HG03280 (cell line): ENCODE data around the gene HS6ST1.

Source experiments
- ATAC-seq: cut with Tn5 transposase; IDR thresholded peaks from one replicate; pipeline ENCODE4 v1.9.1; 2021; ENCODE audit warnings: mild to moderate bottlenecking, moderate library complexity; ENCODE audit not compliant: unreplicated experiment

Gene HS6ST1

DNA sequence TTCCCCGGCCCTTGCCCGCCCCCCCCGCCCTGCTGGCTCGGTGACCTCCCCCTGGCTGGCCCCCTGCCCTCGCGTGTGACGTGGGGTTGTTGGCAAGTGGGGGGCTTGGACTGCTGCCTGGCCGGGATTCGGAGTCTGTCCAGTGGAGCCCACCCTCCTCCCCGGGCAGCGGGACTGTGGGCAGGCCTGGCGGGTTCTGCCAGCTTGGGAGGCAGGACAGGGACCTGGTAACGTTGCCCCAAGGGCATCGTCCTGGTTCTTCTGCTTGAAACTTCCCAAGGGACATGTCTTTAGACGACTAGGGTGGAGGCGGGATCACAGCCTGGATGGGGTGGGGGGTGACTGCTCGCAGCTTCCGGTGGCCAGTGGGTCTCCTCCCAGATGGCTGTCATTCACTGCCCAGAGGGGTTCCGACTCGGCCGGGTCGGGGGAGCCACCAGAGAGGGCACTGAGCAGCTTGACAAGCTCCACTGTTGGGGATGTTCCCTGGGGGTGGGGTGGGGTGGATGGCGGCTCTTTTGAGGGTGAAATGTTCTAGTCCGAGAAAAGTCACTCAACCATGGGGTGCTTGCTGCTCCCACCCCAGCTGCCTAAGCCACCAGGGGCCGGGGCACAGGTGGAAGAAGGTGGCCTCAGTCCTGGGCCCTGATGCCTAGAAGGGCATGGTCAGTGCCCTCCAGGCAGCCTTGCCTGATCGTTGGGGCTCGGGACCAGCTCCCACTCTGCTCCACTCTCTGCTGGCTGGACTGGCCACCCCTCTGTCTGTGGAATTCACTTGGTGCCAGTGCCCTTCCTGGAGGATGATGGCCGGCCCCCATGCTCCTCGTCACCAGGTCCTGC lies 4.3 kb upstream of the HS6ST1 start:
- ATAC-seq: no peak

DNA sequence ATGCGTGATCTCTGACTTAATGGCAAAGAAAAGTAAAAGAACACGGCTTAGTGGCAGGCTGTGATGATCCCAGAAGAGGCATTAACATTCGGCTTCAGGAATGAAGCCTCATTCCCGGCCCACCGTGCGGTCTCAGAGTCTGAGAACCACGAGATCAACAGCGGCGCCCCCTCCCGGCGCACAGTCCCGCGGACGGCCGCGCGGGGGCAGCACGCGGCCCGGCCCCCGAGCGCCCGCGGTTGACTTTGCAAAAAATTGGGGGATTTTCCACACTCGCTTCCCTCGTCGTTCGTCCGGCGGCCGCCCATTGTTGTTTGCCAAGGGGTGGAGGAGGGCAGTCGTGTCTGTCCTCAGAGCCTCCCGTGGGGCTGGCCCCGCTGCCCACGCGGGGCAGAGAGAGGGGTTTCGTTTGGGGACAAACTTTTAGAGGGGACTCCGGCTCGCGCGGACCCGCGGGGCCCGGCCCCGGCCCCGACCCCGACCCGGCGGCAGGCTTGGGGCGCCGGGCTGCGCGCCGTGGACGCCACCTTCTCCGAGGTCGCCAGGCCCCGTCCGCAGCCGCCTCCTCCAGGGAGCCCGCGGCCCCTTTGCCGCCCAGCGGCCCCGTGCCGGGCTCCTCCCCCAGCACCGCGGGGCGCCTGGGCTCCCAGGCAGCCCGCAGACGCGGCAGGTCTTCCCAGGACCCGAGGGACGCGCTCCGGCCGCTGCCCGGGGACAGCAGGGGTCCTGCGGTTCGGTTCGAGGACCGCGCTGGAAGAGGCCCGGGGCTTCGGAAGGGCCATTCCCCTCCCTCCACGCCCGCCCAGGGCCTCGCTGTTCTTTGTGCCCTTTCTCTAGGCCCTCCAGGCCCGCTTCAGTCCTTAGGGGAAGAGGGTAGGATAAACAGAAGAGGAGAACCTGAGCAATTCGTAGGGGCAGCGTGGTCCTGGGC lies 3.4 kb upstream of the HS6ST1 start:
- ATAC-seq: peak; percentile 49

DNA sequence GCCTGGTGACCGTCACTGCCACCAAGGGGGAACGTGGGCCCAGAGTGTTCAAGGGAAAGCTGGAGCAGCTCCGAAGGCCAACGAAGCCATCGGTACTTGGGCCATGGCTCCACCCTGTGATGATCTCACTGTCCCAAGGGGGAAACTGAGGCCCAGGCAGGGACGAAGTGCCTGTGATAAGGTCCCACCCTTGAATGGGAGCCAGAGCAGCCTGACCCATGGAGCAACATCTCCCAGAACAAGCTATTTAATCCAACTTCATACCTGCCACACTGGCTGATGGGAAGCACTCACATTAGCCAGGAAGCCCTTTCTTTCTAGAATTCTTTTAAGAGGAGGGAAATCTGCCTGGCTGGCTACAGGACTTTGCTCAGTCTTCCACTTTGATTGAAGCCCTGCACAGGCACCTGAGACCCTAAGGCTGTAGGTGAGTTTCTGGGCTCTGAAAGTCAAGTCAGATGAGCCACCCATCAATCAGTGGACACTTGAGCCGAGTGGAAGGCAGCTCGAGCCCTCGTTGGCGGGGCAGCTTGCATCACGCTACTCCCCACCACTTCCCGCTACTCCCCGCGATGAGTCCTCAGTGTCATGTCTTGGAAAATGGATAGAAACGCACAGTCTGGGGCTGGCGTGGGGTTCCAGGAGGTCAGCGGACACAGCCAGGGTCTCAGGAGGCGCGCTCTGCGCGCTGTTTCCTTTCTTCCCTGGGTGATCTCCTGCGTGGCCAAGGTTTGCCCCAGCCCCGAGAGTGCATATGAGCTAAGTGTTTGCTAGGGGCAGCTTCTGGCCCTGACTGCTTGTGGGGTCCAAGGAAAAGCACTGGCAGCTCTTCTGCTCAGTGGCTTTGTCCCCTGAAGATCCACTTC lies 2.5 kb upstream of the HS6ST1 start:
- no peak for ATAC-seq

DNA sequence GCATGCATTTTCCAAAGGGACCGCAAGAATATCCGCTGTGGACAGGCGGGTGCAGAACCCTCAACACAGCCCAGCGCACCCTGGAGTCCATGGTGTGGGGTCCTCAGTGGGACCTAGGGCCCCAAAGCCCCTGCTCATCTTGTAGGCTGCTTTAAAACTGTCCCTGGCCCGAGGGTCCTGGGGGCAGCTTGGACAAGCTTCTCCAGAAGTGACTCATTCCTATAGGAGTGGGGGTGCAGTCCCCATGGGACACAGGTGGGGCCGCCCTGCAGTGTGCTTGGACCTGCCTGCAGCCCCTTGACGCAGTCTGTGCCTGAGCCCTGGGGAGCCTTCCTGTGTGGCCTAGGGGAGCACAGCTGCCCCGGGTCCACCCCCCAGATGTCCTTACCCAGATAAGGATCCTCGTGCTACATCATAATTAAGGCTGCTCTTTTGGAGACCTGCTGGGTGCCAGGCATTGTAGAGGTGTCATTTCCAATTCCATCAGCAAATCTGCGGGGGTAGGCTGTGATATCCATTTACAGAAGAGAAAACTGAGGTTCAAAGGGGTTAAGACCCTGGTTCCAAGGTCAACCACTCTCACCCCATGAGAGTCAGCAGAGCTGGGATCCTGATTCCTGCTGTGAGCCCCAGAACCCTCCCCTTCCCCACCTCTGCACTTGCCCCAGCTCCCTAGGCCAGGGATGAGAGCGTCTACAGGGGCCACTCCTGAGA lies 1.7 kb upstream of the HS6ST1 start:
- no peak for ATAC-seq

DNA sequence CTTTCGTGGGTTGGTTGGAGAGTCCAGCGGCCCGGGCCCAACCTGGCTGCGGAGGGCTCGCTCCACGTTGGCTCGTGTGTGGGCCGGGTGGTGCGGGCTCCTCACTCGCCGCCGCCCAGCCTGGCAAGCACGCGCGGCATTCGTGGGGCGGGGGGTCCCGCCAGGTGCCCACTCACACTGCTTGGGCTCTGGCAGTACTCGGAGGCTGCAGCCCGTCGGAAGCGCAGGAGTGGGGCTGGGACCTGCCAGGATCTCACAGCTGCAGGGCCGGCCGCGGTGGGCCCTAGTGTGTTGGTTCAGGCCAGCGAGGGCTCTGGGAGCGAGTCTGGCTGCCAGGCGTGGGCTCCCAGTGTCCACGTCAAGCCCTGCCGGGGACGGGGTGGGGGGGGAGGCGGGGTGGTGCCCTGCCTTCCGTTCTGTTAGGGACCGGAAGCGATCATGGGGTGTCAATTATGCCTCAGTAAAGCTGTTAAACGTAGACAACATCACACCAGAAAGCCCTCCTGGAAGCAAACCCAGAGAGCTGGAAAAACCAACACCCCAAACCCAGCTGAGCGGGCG lies 1.0 kb upstream of the HS6ST1 start:
- ATAC-seq: no peak

DNA sequence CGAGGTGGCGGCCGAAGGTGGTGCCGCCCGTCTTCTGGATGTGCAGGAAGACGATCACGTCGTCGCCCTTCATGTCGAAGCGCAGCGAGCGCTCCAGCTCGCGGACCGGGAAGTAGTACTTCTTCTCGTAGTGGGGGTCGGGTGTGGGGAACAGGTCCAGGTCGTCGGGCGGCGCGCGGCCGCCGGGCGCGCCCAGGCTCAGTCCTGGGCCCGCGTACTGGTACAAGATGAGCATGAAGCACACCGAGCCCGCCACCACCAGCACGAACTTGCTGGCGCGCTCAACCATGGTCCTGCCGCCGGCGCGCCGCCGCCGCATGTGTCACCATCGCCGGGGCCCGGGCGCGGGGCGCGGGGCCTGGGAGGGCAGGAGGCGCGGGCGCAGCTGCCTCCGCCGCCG lies 423 bp downstream of the HS6ST1 start:
- ATAC-seq: peak; percentile 16

DNA sequence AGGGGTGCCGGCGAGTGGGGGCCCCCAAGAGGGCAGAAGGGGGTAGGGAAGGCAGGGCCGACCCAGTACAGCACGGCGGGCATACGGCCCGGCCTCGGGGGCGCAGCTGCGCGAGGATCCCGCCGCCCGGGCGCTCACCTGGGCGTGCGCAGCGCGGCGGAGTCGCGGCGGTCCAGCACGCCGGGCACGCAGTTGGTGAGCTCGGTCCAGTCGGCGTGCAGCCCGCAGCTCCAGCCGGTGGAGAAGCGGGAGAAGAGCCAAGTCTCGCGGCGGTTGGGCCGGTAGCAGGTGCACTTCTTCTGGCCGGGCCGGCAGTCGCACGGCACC lies 806 bp downstream of the HS6ST1 start:
- peak; percentile 6 for ATAC-seq

DNA sequence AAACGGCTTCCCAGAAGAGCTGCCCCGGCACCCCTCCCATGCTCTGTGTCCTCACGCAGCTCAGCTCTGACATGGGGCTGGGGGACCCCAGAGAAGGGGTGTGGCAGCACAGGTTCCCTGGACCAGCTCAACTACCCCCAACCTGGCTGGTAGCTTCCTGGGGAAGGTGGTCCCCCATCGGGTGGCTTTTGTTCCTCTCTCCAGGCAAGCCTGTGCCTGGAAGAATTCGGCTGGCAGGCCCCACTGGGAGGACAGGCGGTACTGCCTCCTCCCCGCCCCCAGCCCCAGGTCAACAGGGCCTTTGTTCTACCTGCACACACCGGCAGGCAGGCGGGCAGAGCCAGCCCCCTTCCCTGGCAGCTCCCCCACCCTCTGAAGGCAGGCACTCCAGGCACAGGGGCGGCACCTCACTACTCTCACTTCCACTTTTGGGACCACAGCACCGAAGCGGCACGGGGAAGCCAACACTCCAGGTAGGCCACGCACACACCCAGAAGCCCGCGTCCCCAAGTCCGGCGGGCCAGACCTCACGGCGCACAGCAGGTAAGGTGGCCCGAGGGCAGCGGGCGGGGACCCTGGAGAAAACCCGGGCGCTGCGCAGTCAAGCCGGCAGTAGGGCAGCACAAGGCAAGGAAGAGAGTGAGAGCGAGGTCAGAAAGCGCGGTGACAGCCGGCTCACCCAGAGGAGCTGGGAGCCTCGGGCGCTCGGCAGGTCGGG lies 1.3 kb downstream of the HS6ST1 start:
- peak; percentile 38 for ATAC-seq

DNA sequence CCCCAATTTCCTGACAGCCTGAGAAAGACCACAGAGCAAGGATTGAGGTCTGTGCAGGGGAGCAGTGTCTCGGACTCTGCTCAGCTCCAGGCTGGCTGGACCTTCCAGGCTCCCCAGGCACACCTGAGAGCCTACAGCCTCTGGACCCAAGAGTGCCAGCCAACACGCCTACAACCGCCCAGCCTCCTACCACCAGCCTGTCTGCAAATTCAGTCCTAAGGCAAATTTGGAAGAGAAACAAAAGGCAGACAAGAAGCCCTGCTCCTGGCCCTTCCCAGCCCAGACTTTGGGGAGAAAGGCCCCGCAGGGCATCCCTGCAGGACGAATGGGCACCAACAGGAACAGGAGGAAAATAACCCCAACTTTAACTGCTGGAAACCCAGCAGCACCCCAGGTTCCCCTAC lies 1.9 kb downstream of the HS6ST1 start:
- no peak for ATAC-seq

DNA sequence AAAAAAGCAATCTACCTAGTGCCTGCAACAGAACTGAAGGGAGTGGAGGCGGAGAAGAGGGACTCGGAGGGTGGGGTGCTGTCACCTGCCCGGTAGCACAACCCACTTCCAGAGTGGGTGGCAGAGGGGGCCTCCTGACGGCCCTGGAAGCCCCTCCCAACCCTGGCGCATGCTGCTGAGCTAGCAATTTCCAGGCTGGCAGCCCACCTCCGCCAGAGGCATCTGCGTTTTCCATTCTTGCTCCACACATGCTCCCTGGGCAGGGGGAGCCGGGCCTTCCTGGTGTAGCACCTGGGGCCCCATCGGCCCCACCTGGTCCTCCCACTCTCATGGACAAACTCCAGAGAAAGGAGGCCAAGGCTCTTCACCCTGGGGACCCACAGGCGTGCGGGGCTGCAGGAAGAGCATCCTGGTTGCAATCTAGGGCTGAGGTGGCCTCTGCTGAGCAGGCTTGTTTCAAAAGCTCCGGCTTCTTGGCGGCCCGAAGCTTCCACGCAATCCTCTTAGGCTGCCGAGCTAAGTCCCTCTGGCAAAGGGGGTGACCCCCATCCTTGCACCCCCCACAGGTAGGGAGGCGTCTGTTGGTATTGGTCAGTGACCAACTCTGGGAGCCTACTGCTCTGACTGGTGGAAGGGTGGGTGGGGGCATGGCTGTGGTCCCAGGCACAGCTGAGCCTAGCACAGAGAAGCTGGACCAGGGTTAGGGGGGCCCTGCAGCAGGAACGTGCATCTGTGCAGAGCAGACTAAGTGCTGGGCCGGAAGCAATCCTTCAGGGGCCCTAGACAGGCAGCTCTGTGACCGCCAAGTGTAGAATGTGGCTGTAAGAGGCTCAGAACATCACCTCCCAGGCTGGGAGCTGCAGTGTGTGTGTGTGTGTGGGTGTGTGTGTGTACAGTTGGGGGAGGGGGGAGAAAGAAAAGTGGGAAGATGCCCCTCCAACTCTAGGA lies 2.6 kb downstream of the HS6ST1 start:
- no peak for ATAC-seq

DNA sequence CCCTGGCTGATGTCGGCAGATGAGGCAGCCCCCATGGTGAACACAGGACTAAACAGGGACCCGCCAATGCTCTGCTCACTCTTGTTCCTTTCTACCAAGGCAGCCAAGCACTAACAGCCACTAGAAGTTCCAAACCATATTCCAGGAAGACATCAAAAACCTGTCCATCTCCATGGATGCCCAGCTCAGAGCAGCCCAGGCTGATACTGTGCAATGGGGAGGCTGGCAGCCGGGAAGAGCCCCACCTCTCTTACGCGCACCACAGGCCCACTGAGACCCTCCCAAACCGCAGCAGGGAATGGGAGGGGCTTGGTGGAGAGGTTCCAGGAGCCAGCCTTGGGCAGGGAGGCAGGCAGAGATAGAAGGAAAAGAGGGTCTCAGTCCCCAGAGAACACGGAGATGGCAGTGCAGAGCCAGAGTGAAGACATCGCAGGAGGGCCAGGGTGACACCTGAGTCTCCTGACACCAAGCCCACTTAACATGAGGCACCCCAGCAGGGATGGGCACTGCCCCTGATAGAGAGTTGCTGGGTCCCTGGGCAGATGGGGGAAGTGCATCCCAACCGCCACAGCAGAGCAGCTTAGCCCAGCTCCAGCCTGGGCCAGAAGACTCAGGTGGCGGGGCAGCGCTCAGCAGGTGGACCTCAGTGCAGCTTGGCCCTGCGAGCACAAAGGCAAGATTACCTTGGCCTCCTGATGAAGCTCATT lies 3.4 kb downstream of the HS6ST1 start:
- no peak for ATAC-seq

DNA sequence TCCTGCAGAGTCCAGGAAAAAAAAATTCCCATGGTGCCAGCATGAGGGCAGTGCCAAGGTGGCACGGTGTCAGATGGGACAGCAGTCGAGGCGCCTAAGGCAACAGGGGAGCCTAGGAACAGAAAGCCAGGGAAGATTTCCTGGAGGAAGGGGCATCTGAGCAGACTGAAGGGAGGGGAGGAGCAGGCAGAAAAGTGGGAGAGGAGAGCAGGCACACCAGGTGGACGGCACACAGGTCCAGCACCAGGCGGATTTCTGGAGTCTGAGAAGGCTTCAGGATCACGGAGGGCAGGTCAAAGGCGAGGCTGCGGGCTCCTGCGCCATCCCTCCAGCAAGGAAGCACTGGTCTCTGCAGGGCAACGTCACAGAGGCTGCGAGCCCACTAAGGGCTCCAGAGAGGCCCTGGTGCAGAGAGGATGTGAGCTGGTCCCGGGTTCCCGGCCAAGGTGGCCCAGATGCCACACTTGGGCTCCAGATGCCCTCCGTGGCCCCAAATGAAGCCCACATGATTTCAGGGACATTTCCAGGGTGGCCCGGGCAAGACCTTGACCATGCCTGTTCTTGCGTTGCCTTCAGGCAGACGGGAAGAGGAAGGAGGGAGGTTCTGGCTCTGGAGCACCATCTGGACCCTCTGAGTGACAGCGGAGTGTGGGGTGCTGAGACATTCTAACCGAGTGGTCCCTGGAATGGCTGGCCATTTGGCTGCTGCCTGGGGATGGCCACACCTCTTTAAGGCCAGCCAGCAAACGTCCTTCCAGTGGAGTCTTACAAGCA lies 4.1 kb downstream of the HS6ST1 start:
- no peak for ATAC-seq

DNA sequence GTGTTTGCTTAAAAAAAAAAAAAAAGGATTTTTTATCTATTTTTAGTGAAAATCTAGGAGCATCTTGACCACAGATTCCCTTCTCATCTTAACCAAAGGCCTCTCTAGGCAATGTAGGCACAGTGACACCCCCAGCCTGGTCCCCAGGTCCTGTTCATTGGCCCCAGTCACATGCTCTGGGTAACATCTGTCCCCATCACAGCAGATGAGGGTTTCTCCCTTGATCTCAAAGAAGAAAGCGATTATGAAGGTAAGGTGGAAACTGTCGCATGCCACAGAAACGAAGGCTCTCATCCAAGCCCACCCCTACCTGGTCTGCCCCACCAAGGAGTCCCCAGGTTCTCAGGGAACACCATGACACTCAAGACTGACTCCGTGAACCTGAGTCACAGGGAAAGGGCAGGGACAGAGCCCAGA lies 4.7 kb downstream of the HS6ST1 start:
- no peak for ATAC-seq

DNA sequence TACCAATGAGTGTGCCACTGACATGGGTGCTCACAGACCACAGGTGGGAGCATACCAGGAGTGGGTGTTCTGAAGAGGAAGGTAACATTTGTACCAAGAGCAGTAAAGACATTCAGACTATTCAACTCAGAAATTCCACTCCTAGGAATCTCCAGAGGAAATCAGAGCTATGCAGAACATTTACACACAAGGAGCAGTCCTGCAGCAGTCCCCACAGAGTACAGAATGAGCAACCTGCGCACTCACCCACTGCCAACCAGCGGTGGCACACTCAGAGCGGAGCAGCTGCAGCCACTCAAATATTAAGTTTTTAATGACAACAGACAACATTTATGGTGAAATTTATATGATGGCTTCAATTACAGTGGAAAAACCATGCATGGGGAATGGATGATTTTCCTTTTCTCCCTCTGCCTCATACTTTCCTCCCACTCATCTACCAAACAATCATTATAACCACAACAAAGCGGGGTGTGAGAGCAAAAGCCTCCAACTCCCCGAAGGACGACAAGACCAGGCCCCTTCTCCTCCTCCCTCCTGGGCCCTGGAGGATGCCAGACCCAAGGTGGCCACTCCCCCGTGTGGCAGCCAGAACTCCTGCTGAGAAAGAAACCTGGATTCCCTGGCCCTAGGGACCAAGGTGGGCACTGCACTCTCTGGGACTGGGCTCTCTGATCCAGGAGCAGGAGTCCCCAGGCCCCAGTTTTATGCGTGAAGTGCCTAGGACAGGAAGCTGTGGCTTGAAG lies 5.4 kb downstream of the HS6ST1 start:
- no peak for ATAC-seq

DNA sequence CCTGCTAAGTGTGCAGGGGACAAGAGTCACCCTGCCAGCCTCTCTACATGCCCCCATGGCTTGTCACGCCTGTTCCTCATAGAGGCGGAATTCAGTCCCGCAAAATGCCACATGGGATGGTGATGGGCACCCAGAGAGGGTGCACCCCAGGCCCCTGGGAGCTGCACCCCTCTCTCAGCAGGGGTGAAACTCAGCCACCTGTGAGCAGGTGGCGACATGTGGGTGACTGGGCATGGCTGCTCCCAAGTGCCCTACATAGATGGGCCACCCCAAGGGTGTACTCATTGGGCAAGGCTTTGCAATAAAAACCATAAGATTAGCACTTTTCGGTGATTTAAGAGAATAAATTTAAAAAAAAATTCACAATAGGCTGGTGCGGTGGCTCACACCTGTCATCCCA lies 6.3 kb downstream of the HS6ST1 start:
- no peak for ATAC-seq

DNA sequence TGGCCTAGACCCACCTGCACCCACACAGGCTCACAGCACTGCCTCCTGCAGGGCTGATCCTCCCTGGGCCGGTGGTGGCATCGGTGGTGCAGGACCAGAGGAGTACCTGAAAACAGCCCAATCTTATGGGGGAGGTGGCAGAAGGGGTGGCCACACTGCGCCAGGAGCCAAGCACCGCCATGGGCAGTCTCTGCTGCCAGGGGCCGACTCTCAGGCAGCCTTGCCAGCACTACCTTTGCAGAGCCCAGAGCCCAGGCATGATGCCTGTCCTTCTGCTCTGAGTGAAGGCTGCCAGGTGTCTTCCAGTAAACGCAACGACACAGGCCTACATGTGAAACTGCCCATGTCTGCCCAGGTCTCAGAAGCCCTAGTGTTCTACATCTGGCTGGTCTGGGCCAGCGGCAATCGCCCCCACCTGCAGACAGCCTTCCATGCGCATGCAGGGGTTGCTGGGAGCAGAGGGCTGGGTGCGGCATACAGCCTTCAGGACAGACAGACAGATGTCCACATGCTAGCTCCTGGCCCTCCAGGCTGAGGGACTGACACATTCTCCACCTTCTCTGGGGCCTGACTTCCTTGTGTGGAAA lies 6.8 kb downstream of the HS6ST1 start:
- ATAC-seq: no peak
